GM12872 (cell line): Measurements from ENCODE around the gene UNC13D.

Source experiments
- TF ChIP-seq, protein P1 (sequence below): IDR thresholded peaks from 3 replicates; pipeline ENCODE4 v1.5.1; 2011; ENCODE audit warnings: low read depth, mild to moderate bottlenecking, low read length, moderate library complexity; ENCODE audit not compliant: insufficient read depth

The UNC13D gene

DNA sequence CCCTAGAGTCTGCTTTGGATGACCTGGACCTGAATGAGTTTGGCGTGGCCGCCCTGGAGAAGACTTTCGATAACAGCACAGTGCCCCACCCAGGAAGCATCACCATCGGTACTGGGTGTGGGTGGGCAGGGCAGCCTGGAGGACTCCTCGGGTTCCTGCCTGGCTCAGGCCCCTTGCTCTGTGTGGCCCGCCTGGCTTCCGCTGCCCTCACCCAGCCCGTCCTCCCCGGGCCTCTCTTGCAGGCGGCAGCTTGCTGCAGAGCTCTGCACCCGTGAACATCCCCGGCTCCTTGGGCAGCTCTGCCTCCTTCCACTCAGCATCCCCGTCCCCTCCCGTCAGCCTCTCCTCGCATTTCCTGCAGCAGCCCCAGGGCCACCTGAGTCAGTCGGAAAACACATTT lies 24.5 kb downstream of the UNC13D start:
- TF ChIP-seq, protein P1, sequence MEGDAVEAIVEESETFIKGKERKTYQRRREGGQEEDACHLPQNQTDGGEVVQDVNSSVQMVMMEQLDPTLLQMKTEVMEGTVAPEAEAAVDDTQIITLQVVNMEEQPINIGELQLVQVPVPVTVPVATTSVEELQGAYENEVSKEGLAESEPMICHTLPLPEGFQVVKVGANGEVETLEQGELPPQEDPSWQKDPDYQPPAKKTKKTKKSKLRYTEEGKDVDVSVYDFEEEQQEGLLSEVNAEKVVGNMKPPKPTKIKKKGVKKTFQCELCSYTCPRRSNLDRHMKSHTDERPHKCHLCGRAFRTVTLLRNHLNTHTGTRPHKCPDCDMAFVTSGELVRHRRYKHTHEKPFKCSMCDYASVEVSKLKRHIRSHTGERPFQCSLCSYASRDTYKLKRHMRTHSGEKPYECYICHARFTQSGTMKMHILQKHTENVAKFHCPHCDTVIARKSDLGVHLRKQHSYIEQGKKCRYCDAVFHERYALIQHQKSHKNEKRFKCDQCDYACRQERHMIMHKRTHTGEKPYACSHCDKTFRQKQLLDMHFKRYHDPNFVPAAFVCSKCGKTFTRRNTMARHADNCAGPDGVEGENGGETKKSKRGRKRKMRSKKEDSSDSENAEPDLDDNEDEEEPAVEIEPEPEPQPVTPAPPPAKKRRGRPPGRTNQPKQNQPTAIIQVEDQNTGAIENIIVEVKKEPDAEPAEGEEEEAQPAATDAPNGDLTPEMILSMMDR = no peak

GRCh38 chr17:75819116-75819515 lies 25.1 kb downstream of the UNC13D start:
- TF ChIP-seq, protein P1 = no peak

- TF ChIP-seq, protein P1 = no peak
Observed at GRCh38 chr17:75818326-75818885, 25.8 kb downstream of the UNC13D start.

- TF ChIP-seq, protein P1 = no peak
Observed at GRCh38 chr17:75817571-75817970, 26.6 kb downstream of the UNC13D start.

GRCh38 chr17:75816693-75817092 lies 27.5 kb downstream of the UNC13D start:
- TF ChIP-seq, protein P1 = no peak

- TF ChIP-seq, protein P1 = no peak
Observed at GRCh38 chr17:75815399-75815798, 28.8 kb downstream of the UNC13D start.

DNA sequence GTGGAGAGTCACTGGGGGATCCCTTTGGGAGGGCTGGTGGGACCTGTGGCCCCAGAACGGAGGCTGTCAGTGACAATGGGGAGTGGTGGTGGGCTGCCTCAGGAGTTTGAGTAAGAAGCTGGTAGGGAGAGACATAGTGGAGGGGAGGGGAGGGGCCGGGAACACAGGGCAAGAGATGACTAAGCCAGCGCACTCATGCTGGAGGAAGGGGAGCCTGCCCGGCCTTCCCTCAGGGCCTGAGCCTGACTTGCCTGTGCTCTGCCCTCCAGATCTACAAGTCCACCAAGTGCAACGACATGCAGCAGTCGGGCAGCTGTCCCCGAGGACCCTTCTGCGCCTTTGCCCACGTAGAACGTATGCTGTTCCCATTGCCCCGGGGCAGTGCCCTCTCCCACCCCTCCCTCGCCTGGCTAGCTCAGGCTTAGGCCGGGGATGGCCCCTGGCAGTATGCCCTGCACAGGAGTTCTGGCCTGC lies 29.3 kb downstream of the UNC13D start:
- TF ChIP-seq, protein P1 = no peak

DNA sequence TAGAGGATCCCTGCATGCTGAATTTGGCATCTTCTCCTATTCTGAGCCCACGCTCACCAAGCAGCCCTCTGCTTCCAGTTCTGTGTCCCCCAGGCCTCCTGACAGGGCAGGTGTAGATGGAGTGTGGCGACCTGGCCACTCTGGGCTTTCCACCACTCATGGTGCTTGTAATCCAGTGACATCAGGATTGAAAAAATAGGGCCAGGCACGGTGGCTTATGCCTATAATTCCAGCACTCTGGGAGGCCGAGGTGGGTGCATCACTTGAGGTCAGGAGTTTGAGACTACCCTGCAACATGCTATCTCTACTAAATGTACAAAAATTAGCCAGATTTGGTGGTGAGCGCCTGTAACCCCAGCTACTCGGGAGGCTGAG lies 30.2 kb downstream of the UNC13D start:
- TF ChIP-seq, protein P1 = no peak
